Sigmoid colon (tissue), 7 donors: ENCODE results near the gene FLT1. TPM values are rescaled to one million over a fixed set of nuclear protein-coding genes. Genes with fewer than 3 reads are reported as not detected.

Experiments used
- DNase-seq: peaks from one replicate; pipeline ENCODE4 v3.0.0-alpha.2; 2019
- H3K27ac ChIP-seq, 4 donors: fragments of 200-600 bp; sonication (generic); one replicate each; pipeline ENCODE4 v1.5.1; 2016 to 2019; ENCODE audit warnings: mild to moderate bottlenecking in 1 of 4
- H3K27me3 ChIP-seq, 3 donors: fragments of 200-600 bp; sonication (generic); one replicate each; pipeline ENCODE4 v1.5.1; 2019; ENCODE audit warnings: mild to moderate bottlenecking in 1 of 3
- H3K36me3 ChIP-seq, 4 donors: fragments of 200-600 bp; sonication (generic); one replicate each; pipeline ENCODE4 v1.5.1; 2016 to 2019
- H3K4me1 ChIP-seq, 4 donors: fragments of 200-600 bp; sonication (generic); one replicate each; pipeline ENCODE4 v1.5.1; 2017 to 2019
- H3K4me3 ChIP-seq, 4 donors: fragments of 200-600 bp; sonication (generic); one replicate each; pipeline ENCODE4 v1.5.1; 2017 to 2019; ENCODE audit warnings: mild to moderate bottlenecking in 2 of 4, moderate library complexity in 1 of 4
- H3K9me3 ChIP-seq, 4 donors: fragments of 200-600 bp in 3 of 4; sonication (generic) in 3 of 4; one replicate each; pipeline versions ENCODE4 v1.5.1 to v1.6.1; 2013 to 2019
- EP300 ChIP-seq, 4 donors: sonication (generic); formaldehyde crosslinking; IDR thresholded peaks; one replicate each; pipeline ENCODE4 v1.6.1; 2017; ENCODE audit warnings: antibody characterized with exemption in 4 of 4
- POLR2A ChIP-seq, 2 donors: fragments of 450-650 bp; IDR thresholded peaks; one replicate each; pipeline ENCODE4 v1.6.1; 2016; ENCODE audit warnings: antibody characterized with exemption in 2 of 2, mild to moderate bottlenecking in 2 of 2, moderate library complexity in 2 of 2
- POLR2AphosphoS5 ChIP-seq, 4 donors: sonication (generic); formaldehyde crosslinking; IDR thresholded peaks; one replicate each; pipeline ENCODE4 v1.6.1; 2017; ENCODE audit warnings: antibody characterized with exemption in 4 of 4
- WGBS, 2 donors: extraction: QIAGEN DNeasy Blood & Tissue Kit; methylation state at CpG; one replicate each; pipeline ENCODE4 v1.1.7; 2013; 5-methylcytosine and 5-hydroxymethylcytosine counted together
- intact Hi-C: fragments of 100-400 bp; cut with DNase I; formaldehyde crosslinking; loops from one replicate; pipeline ENCODE4 v1.15.1; 2023
- polyA plus RNA-seq, 3 donors: library from polyadenylated mRNA; stranded (reverse); fragments of 200-250 nt; gene quantifications; one replicate each; pipeline ENCODE4 v1.2.3, GENCODE V29; 2013
- total RNA-seq, 4 donors: library from RNA; depleted of rRNA; stranded (reverse); fragments of >200 nt; gene quantifications; one replicate each; pipeline ENCODE4 v1.1.0, GENCODE V29; 2016
- TF ChIP-seq, protein P1 (sequence below), 4 experiments: fragments of 450-650 bp in 3 of 4; fragments of 200-600 bp in 1 of 4; IDR thresholded peaks; one replicate each; pipeline ENCODE4 v1.5.1; 2016 to 2019; ENCODE audit warnings: antibody characterized with exemption in 4 of 4, mild to moderate bottlenecking in 3 of 4, moderate library complexity in 2 of 4
- donor health status: healthy with polysubstance abuse.
- donor health status: Bipolar disorder and iron deficiency.
- donor health status: healthy.

Gene FLT1
- total and polyA plus RNA-seq, 7 donors: under 0.01 to 18.3 (median 5.7) TPM

DNA sequence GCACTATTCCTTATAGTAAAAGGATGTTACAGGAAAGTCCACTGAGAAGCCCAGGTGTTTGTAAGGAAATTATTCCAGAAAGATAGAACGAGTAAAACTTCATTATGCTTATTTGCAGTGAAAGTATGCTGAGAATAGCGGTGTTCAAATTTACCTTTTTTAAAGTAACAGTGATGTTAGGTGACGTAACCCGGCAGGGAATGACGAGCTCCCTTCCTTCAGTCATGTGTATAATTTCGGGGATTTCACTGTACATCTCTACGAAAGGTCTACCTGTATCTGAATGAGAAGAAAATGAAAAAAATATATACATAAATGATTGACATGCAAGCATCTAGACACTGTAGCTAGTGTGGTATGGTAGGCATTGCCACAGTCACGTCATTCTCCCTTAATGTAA is 56.9 kb downstream of the FLT1 start:
- WGBS, 2 donors: 90 to 95% methylated on average over 8 of the region's 8 CpGs
- no peaks in the 10 kb centered on the region for H3K36me3 ChIP-seq
- H3K4me1 ChIP-seq: no peaks in the 10 kb centered on the region
- intact Hi-C loops: no loop called here
- no peaks in the 10 kb centered on the region for H3K27me3 ChIP-seq
- TF ChIP-seq, protein P1, sequence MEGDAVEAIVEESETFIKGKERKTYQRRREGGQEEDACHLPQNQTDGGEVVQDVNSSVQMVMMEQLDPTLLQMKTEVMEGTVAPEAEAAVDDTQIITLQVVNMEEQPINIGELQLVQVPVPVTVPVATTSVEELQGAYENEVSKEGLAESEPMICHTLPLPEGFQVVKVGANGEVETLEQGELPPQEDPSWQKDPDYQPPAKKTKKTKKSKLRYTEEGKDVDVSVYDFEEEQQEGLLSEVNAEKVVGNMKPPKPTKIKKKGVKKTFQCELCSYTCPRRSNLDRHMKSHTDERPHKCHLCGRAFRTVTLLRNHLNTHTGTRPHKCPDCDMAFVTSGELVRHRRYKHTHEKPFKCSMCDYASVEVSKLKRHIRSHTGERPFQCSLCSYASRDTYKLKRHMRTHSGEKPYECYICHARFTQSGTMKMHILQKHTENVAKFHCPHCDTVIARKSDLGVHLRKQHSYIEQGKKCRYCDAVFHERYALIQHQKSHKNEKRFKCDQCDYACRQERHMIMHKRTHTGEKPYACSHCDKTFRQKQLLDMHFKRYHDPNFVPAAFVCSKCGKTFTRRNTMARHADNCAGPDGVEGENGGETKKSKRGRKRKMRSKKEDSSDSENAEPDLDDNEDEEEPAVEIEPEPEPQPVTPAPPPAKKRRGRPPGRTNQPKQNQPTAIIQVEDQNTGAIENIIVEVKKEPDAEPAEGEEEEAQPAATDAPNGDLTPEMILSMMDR (IDR thresholded peaks at IDR 0.05): no peak
- TF ChIP-seq EP300 (IDR thresholded peaks at IDR 0.05) (no peak), POLR2AphosphoS5 (IDR thresholded peaks at IDR 0.05) (no peak), POLR2A (IDR thresholded peaks at IDR 0.05) (no peak)
- no peaks in the 10 kb centered on the region for H3K9me3 ChIP-seq
- H3K27ac ChIP-seq: no peak overlapping the region
- DNase-seq: no peak
- no peak overlapping the region for H3K4me3 ChIP-seq

DNA sequence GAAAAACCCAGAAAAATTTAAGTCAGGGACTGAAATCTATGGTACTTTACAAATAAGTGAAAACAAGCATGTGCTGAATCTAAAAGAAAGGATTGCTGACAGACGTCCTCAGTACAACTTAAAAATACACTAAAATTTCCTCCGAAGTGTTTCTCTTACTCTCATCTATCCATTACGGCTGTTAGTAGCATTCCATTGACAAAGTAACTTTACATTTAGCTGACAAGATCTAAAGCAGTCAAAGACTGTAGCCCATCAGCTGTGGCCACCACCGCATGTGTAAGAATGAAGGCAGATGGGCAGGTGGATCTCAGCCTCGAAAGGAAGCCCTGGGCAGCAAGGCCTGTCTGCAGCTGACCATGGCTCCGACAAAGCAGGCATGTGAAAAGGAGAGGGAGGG is 59.0 kb downstream of the FLT1 start:
- no peak for TF ChIP-seq POLR2AphosphoS5 (IDR thresholded peaks at IDR 0.05)
- no peak for TF ChIP-seq POLR2A (IDR thresholded peaks at IDR 0.05)
- TF ChIP-seq, protein P1 (IDR thresholded peaks at IDR 0.05): no peak
- no peak for TF ChIP-seq EP300 (IDR thresholded peaks at IDR 0.05)
- DNase-seq: no peak
- Histone ChIP-seq H3K36me3 (no peaks in the 10 kb centered on the region), H3K27ac (no peak overlapping the region), H3K27me3 (no peaks in the 10 kb centered on the region), H3K4me3 (no peak overlapping the region), H3K4me1 (no peaks in the 10 kb centered on the region), H3K9me3 (no peaks in the 10 kb centered on the region)
- WGBS, 2 donors: 76 to 82% methylated on average over 6 of the region's 6 CpGs
- intact Hi-C loops: no loop called here

DNA sequence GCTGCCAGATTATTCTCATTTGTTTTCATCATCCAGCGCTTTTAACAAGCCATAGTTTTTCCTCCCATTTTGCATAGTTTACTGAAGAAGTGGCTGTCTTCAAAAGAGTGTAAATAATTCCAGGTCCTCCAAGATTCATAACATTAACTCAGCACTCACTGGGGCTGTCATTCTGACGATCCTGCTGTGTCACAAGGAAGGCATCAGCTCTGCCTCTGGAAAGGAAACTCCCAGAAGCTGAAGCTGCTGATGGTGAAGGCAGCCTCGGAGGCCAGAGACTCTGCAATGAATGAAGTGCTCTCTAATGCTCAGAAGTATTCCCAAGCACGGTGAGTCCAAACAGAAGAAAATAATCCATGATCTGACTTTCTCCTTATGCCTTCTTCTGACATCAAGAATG is 60.0 kb downstream of the FLT1 start:
- 57 to 65% methylated on average over 4 of the region's 4 CpGs for WGBS, 2 donors
- H3K27me3 ChIP-seq: no peaks in the 10 kb centered on the region
- no peaks in the 10 kb centered on the region for H3K36me3 ChIP-seq
- H3K4me1 ChIP-seq: no peaks in the 10 kb centered on the region
- no peaks in the 10 kb centered on the region for H3K9me3 ChIP-seq
- DNase-seq: no peak
- TF ChIP-seq EP300 (IDR thresholded peaks at IDR 0.05): no peak
- no peak for TF ChIP-seq POLR2A (IDR thresholded peaks at IDR 0.05)
- TF ChIP-seq, protein P1 (IDR thresholded peaks at IDR 0.05): no peak
- no peak for TF ChIP-seq POLR2AphosphoS5 (IDR thresholded peaks at IDR 0.05)
- no peak overlapping the region for H3K4me3 ChIP-seq
- intact Hi-C loops: no loop called here
- no peak overlapping the region for H3K27ac ChIP-seq

DNA sequence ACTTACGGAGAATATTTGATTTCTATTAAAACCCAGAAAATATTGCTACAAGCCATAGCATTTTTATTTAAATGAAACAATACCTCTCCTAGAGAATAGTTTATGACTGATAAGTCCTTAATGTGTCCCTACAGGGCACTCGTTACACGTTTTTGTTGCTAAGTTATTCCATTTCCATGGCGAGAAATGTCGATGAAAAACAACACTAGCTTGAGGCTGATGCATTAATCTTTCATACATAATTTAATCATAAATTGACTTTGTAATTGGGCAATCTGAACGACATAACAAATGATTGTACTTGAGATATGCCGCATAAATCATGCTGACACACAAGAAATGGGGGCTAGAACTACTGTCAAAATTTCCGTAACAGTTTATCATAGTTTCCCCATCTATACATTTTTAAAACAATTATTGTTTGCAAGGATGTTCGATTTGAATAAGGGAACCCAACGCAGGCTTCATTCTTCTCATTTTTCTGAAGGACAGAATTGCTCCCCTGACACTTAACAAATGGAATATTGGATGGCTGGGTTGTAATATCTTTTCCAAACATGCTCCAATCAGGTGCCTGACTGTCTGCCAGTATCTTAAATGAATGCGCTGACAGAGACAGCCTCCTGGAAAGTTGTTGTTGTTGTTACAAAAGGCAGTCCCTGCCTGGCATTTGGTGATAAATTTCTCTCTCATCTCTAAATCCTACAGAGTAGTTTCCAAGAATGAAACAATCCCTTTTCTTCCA is 61.9 kb downstream of the FLT1 start:
- intact Hi-C loops: no loop called here
- TF ChIP-seq EP300 (IDR thresholded peaks at IDR 0.05) (no peak), POLR2AphosphoS5 (IDR thresholded peaks at IDR 0.05) (no peak), POLR2A (IDR thresholded peaks at IDR 0.05) (no peak)
- TF ChIP-seq, protein P1 (IDR thresholded peaks at IDR 0.05): no peak
- no peak for DNase-seq
- no peaks in the 10 kb centered on the region for H3K4me1 ChIP-seq
- no peaks in the 10 kb centered on the region for H3K36me3 ChIP-seq
- H3K4me3 ChIP-seq: no peak overlapping the region
- no peaks in the 10 kb centered on the region for H3K9me3 ChIP-seq
- no peak overlapping the region for H3K27ac ChIP-seq
- 88 to 91% methylated on average over 11 of the region's 11 CpGs for WGBS, 2 donors
- no peaks in the 10 kb centered on the region for H3K27me3 ChIP-seq
